GM19025 (cell line): ENCODE results near the gene APOBEC3G.

Source experiments
- ATAC-seq: cut with Tn5 transposase; IDR thresholded peaks from one replicate; pipeline ENCODE4 v1.9.1; 2021; ENCODE audit warnings: mild to moderate bottlenecking, low read depth, moderate library complexity; ENCODE audit not compliant: unreplicated experiment

Gene APOBEC3G

GRCh38 chr22:39117585-39118191, 40.6 kb downstream of the APOBEC3G start:
- ATAC-seq = no peak

- no peak for ATAC-seq
Observed at GRCh38 chr22:39120983-39121382, 43.9 kb downstream of the APOBEC3G start.

GRCh38 chr22:39122772-39123470, 45.8 kb downstream of the APOBEC3G start:
- no peak for ATAC-seq

GRCh38 chr22:39123751-39124581, 46.9 kb downstream of the APOBEC3G start:
- ATAC-seq = no peak

GRCh38 chr22:39125622-39126021, 48.5 kb downstream of the APOBEC3G start:
- no peak for ATAC-seq

GRCh38 chr22:39128508-39128907, 51.4 kb downstream of the APOBEC3G start:
- ATAC-seq = no peak

- ATAC-seq = no peak
Observed at GRCh38 chr22:39129081-39129480, 52.0 kb downstream of the APOBEC3G start.

GRCh38 chr22:39129746-39130145, 52.7 kb downstream of the APOBEC3G start:
- ATAC-seq = no peak

- ATAC-seq = no peak
Observed at GRCh38 chr22:39130152-39130704, 53.2 kb downstream of the APOBEC3G start.

GRCh38 chr22:39130892-39131855, 54.1 kb downstream of the APOBEC3G start:
- no peak for ATAC-seq

GRCh38 chr22:39132281-39132680, 55.2 kb downstream of the APOBEC3G start:
- ATAC-seq = no peak

GRCh38 chr22:39132871-39133524, 55.9 kb downstream of the APOBEC3G start:
- ATAC-seq = no peak

- no peak for ATAC-seq
Observed at GRCh38 chr22:39133871-39134270, 56.8 kb downstream of the APOBEC3G start.

GRCh38 chr22:39134366-39135091, 57.5 kb downstream of the APOBEC3G start:
- no peak for ATAC-seq

GRCh38 chr22:39135092-39135896, 58.2 kb downstream of the APOBEC3G start:
- no peak for ATAC-seq

GRCh38 chr22:39136317-39136716, 59.2 kb downstream of the APOBEC3G start:
- no peak for ATAC-seq
